Amniotic epithelial cell (primary cell): Measurements from ENCODE around the gene TP53BP2.
"Not testable (repeated sequence)": the region's sequence is repeated elsewhere in the genome, so short reads cannot be mapped to it uniquely, and the experiment has no call there.

ENCODE experiments used
- DNase-seq: peaks from one replicate; pipeline ENCODE4 v3.0.0-alpha.2; 2010; ENCODE audit warnings: low read depth

TP53BP2 gene

DNA sequence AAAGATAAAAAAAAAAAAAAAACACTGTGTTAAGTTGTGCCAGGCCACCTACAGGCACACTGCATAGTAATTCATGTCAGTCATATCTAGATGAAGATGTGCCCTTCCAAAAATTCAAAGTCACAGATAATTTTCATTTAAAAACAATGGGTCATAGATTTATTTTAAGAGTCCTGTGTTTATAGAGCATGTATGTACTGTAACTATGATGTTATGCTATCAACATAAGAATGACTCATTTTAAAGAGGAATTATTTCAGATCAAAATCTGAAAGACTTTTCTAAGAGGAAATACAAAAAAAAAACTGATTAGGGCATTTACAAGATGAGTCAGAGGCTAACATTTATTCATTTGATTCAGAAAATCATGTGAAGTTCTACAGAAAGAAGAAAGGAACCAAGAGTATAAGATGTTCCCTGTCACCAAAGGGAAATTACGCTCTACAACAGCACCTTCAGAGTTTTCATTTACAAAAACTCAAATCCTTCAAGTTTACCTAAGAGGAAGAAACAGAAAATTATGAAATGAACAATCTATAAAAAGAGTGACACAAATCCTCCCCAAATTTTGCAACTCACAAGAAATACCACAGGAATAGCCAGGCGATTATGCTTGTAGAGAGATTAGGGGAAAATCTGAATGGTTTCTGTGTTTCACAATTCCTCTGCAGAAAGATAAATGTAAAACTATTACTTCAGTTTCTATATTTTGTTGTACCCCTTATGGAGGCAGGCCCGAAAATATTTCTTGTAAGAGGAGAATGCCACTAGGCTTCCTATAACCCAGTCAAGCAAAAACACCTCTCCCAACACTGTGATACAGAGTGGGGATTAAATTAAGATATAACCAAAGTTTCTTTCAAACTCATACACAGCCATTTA is 13.8 kb downstream of the TP53BP2 start:
- peak; percentile 89 for DNase-seq

DNA sequence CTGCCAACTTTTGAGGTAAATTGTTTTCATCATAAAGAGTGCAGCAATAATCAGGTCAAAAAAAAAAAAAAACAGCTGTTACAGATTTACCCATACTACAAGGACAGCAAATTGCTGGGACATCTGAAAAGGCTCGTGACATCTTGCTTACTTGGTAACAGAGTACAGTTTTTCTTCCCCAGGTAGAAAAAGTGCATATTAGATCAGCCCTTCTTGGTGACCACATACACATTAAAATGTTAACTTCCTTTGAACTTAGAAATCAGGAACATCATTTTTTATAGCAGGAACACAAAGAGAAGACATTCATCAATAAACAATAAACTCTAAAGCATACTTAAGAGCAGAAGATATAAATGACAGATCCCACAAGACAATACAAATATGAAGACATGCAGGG is 16.1 kb downstream of the TP53BP2 start:
- DNase-seq = no peak

DNA sequence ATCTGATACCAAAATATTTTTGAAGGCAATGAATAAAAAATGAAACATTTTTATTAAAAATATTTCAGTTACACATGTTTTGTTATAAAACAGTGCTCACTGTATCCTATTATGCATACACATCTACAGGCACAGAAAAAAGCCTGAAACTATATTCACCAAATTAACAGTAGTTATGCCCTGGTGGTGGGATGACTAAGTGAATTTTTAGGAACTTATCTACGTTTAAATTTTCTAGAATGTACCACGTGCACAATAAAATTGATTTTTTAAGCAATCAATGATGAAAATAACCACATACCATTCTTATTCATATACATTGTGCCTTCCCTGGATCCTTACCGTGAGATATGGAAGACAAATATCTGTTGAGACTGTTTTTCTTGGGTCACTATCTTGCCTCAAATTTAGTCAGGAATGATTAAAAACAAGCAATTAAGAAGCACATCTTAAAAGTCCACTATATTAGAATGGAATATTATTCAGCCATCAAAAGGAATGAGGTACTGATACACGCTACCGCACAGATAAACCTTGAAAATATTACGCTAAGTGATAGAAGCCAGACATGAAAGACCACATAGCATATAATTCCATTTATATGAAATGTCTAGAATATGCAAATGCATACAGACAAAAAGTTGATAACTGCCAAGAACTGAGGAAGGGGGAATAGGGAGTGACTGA is 17.4 kb downstream of the TP53BP2 start:
- no peak for DNase-seq

DNA sequence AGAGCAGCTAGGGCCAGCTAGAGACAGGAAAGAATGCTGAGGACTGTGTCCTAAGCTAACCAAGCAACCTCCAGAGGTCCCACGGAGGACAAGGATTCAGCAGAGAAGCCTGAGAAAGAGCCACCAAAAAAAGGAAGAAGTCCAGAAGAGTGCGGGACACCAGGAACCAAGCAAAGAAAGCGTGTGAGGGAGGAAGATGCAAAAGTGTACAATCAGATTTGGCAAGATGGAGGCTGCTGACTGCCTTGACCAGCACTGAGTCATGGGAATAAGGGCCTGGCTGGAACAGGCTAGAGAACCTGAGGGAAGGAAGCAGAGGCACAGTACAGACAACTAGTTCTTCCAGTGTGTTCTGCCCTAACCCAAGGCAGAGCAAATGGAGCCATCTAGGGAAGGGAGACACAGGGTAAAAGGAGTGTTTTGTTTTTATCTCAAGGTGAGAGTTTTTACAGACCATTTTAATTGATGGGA is 18.5 kb downstream of the TP53BP2 start:
- peak; percentile 64 for DNase-seq

DNA sequence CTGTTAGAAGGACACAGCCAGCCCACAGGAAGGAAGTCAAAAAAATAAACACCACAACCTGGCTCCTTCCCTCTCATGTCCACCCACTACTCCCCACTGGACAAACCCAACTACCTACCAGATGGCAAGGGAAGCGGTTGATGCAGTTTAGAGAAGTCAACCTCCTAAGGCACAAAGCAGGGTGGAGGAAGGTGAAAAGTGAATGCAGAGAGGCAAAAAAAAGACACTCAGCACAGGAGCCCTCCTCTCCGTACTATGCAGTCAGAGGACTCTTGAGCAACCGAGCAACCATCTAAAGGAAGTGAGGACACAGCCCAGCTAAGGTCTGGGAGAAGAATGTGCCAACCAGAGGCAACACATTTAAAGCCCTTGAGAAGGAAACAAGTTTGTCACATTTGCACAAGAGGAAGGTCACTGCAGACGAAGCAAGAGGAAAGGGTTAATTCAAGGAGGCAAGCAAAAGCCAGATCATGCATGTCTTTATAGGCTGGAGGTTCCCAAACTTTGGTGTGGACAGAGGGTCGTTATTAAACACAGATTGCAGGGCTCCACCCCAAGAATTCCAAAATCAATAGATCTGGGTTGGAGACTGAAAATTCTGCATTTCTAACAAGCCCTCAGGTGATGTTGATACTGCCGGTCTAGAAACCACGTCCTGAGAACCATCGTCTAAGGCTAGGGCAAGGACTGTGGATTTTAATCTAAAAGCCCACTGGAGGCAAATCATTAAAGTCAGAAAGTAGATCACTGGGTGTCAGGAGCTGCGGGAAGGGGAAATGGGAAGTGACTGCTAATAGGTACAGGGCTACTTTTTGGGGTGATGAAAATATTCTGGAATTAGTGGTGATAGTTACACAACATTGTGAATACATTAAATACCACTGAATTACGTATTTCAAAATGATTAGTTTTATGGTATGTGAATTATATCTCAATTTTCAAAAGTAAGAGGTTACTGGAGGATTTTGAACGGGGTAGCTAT is 19.7 kb downstream of the TP53BP2 start:
- peak; percentile 77 for DNase-seq

DNA sequence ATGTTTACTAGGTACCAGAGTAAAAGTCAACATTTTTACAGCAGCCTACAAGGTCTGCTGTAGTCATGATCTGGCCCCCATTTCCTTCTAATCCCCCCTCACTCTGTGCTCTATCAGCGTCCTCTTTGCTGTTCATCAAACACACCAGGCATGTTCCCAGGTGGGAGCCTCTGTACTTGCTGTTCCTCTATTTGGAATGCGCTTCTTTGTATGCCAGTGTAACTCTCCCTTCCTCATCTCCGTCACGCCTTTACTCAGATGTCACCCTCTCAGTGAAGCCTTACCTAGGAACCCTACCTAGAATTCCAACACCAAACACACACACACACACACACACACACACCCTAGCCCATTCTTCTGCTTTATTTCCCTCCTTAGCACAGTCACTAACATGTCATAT is 21.0 kb downstream of the TP53BP2 start:
- no peak for DNase-seq

DNA sequence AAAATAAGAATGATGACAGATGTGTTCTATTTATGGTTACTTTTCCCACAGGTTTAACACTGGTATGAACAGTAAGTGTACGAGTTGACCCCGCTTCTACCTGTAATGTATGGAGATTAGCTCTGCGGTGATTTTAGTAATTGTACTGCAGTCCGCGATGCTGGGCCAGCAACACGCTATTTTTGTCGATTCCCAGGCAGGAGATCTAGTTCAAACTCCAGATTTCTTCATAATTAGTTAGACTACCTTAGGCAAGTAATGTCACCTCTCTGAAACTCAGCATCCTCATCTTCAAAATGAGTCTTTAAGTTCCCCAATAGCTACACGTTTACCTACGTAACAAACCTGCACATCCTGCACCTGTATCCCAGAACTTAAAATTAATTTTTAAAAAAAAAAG is 21.5 kb downstream of the TP53BP2 start:
- DNase-seq = no peak

DNA sequence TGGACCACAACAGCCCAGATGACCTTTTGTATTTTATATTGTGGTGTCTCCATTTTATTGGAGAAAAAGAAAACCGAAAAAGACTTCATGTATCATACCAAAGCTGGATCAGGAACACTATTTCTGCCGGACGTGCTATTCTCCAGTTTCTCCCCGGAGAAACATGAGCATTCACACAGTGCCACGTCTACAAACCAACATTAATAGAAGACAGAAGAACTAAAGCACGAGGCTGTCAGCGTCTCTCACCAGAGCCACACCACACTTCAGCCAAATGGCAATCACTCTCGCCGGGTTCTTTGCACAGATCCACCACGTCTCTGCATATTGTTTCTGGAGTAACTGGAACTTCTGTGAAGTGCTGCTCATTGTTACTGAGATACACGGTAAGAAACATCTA is 24.8 kb downstream of the TP53BP2 start:
- DNase-seq = no peak

DNA sequence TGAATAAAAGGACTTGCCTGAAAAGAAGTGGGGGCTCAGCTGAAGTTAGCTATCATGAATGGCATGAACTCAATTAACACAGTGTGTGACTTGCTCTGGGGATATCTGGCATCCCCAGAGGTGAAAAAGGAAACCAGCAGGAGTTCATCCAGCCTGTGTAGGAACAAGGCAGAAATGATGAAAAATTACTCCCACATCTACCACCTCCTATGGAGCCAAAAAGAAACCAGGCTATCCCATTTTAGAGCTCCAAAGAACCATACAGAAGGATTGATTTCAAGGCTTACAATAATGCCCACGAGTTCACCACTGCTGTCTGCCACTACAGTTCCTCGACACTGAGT is 25.3 kb downstream of the TP53BP2 start:
- DNase-seq = no peak

DNA sequence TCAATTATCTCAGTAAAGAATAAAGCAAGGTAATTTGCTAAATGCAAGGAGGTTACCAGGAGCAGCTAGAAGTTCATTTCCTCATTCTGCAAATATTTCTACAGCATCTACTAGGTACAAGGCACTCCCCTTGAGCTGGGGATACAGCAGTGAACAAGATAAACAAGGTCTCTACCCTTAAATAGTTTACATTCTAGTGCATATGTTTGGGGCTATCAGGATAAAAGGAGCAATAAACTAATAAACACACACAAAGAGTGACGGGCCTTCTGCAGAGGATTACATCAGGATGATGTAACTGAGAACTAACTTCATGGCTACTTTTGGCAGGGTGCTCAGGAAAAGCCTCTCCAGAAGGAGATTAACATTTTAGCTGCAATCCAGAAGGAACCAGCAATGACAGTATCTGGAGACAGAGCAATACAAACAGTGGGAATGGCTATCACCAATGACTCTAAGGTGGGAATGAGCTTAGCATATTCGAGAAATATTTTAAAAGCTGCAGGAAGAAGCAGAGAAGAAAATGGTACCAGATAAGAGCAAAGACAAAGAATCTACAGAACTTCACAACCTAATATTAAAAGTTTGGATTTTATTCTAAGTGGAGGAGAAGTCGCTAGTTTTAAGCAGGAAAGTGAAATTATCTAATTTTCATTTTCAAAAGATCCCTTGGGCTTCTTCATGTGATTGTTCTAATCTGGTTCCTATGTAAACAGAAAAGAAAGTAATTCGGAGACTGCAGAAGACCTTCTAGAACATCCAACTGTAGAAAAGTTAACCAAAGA is 25.8 kb downstream of the TP53BP2 start:
- peak; percentile 61 for DNase-seq

DNA sequence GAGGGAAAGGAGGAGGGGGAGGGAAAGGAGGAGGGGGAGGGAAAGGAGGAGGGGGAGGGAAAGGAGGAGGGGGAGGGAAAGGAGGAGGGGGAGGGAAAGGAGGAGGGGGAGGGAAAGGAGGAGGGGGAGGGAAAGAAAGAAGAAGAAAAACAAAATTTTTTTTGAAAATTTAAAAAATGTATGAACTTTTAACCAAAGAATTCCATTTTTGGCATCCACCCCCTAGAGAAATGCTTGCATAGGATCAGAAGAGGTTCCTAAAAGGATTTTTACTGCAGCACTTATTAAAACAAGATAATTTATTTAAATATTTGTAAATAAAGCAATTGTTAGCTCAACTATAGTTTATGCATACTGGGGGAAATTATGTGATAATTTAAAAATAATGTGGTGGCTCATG is 28.5 kb downstream of the TP53BP2 start:
- not testable (repeated sequence) for DNase-seq

DNA sequence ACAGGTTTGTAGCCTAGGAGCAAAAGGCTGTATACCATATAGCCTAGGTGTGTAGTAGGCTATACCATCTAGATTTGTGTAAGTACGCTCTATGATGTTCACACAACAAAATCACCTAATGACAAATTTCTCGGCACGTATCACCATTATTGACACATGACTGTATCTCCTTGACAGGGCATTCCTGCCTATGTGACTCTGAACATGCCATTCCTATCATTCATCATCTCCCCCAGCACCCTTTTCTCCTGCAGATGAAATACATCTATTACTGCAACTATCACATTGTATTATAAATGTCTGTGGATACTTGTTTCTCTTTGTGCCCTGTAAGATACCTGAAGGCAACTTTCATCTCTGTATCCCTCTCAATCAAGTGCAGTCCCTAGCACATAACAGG is 29.9 kb downstream of the TP53BP2 start:
- no peak for DNase-seq

DNA sequence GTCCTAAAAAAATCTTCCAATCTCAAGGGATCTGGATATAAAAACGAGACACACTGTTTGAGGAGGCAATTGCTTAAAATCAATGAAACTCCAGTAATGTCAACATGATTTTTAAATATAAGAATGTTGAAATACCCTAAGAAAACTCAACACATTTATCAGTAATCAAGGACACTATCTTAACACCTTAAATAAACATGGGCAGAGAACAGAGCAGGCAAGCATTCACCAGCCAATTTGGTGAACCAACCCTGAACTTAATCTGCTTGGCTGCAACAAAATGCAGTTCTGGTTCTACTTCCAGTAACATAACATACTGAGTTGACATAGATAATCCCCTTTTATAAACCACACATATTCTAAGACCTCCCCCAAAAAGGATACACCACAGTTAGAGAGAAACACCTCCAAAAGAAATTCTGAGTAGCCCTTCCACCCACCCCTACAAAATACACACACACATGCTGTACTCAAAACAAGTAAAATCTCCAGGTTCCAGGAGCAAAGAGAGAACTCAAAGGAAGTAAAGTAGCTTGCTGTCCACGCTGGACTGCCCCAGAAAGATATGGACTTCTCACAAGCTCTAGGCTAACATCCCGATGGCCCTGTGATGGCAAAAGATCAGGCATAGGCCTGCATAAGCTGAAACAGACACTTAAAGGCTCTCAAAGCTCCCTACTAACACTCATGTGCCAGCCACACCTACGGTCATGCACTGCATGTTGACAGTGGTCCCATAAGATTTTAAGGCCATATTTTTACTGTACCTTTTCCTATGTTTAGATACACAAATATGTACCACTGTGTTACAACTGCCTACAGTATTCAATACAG is 30.5 kb downstream of the TP53BP2 start:
- peak; percentile 34 for DNase-seq

DNA sequence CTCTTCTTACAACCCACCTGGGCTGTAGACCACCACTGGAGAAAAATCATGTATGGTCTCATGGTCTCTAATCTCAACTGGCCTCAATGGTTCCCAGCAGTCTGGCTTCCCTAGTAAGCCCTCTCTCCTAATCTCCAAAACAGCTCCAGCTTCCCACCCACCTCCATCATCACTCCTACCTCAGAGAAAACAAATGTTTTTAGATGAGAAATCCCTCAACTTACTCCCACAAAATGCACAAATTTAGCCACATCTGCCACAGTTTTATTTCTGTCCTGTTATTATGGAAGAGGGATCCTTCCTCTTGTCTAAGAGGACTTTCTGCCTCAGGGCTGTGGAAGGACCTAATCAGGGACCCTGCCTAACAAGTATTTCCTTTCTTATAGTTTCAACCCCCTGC is 32.1 kb downstream of the TP53BP2 start:
- DNase-seq = no peak

DNA sequence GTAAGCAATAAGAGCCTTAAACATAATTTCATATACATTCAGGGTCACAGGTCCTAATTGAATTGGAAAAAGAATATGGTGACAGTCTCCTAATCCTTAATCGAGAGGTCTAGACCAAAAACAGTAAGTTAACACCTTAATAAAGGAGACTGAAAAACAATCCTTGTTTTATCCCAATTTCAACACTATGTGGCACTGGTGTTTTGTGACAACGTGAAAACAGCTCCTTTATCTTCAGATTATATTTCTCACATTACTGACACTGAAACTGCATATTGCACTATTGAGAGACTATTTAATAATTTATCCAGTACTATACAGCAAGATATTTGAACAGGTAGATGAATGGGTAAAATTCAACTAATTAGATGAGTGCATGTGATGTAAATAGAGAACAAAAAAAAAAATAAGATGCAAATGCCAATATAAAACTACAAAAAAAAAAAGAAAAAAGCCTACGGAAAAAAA is 34.1 kb downstream of the TP53BP2 start:
- DNase-seq = peak; percentile 42

DNA sequence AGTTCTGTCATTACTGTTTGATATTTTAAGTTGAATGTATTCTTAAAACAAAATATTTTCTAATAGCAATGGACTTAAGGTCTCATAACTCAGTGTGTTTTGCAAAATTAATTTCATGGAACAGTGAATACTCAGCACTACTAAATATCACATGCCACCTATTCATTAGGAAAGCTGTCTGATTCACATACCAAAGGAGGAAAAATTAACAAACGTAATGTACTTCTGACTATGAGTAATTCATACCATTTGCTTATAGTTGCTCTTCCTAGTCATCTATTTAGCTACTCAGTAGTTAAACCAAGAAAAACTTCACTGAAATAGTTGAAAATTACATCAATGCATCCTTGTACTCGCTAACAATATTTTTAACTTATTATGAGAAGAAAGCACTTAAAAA is 35.2 kb downstream of the TP53BP2 start:
- peak; percentile 55 for DNase-seq

DNA sequence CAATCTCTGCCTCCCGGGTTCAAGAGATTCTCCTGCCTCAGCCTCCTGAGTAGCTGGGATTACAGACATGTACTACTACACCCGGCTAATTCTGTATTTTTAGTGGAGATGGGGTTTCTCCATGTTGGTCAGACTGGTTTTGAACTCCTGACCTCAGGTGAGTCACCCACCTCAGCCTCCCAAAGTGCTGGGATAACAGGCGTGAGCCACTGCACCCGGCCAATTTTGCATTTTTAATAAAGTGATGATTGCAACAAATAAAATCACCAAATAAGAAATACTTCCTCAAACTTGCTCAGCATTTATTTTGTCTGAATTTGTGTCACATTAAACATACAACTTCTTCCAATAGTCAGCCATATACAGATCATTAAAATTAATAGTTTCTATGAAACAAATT is 35.8 kb downstream of the TP53BP2 start:
- peak; percentile 37 for DNase-seq

DNA sequence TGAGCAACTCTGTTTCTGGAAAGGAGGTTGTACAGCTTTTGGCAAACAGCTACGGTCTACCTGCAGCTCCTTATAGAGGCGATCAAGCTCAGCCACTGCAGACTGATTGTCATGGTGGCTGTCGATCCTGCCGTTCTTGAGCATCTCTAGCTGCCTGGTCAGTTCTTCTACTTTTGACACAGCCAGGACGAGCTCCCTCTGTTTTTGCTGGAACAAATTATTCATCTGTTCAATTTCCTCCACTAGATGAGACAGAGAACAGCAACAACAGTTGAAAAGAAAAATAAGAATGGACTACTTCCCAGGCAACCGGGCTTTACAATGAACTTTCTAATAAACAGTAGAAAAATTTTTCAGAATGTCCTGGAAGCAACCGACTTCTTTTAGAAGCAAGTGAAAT is 42.5 kb downstream of the TP53BP2 start:
- DNase-seq = no peak

DNA sequence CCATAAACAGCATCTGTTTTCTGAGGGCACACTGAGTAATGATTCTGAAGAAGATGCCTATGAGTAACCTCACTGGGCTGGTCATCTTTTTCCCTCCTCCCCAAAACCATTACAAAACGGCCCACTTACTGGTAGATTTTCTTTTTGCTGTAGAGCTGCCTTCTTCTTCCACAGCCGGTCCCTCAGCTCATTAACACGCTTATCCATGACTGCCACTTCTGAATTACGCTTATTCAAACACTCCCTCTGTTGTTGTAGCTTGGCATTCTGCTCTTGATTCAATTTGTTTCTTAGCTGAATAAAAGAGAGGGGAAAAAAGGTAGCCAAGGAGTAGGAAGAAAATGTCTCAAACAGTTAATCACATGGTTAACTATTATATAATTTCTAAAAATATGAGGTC is 43.1 kb downstream of the TP53BP2 start:
- no peak for DNase-seq

DNA sequence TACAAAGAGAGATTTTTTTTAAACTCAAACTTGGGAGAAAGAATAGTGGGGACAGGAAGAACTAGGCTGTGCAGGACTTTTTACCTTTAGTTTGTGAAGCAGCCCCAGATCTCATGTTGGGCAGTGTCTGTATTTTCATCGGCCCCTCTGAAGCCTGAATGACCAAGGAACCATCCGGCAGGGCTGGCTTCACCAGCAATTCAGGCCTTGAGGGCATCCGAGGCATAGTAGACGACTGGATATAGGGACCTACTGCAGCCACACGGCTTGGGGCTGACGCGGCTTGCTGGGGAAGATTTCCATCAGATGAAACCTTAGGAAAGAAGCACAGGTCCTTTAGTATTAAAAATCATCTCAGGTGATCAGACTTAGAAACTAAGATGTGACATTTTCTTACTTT is 43.7 kb downstream of the TP53BP2 start:
- no peak for DNase-seq
